HCT116 (cell line): Measurements from ENCODE around the gene AMACR.

Source experiments
- CEBPB ChIP-seq: IDR thresholded peaks from 2 replicates; pipeline ENCODE4 v1.6.1; 2012; ENCODE audit warnings: low read depth
- EZH2phosphoT487 ChIP-seq: fragments of 200-600 bp; IDR thresholded peaks from 2 replicates; pipeline ENCODE4 v1.6.1; 2018; ENCODE audit warnings: antibody characterized with exemption, borderline replicate concordance
- JUND ChIP-seq: IDR thresholded peaks from 2 replicates; pipeline ENCODE4 v1.6.1; 2012
- RAD21 ChIP-seq: IDR thresholded peaks from 2 replicates; pipeline ENCODE4 v1.6.1; 2012; ENCODE audit warnings: low read depth, mild to moderate bottlenecking
- SIN3A ChIP-seq: IDR thresholded peaks from 2 replicates; pipeline ENCODE4 v1.6.1; 2012; ENCODE audit warnings: low read depth
- YY1 ChIP-seq: IDR thresholded peaks from 2 replicates; pipeline ENCODE4 v1.6.1; 2011; ENCODE audit warnings: low read length, low read depth, moderate library complexity, mild to moderate bottlenecking; ENCODE audit not compliant: insufficient replicate concordance; ENCODE audit errors: extremely low read depth
- ZNF274 ChIP-seq: fragments of 200-500 bp; sonication (Bioruptor generic); IDR thresholded peaks from 2 replicates; pipeline ENCODE4 v1.6.1; 2014; ENCODE audit warnings: mild to moderate bottlenecking, low read depth, low read length, inconsistent platforms
- TF ChIP-seq, protein P1 (sequence below), 3 experiments: fragments of 200-600 bp in 1 of 3; sonication (generic) in 1 of 3; IDR thresholded peaks in 2 of 3; conservative IDR thresholded peaks in 1 of 3; 2 replicates each; pipeline ENCODE4 v1.5.1; 2012 to 2017; ENCODE audit warnings: low read depth in 2 of 3, low read length in 2 of 3, antibody characterized with exemption in 1 of 3, borderline replicate concordance in 1 of 3, control low read depth in 1 of 3, mild to moderate bottlenecking in 1 of 3, mixed read lengths in 1 of 3, mixed run types in 1 of 3, moderate library complexity in 1 of 3; ENCODE audit not compliant: insufficient read depth in 1 of 3
- TF ChIP-seq, protein P2 (sequence below): IDR thresholded peaks from 2 replicates; pipeline ENCODE4 v1.6.1; 2012; ENCODE audit warnings: low read depth
- TF ChIP-seq, protein P3 (sequence below): IDR thresholded peaks from 2 replicates; pipeline ENCODE4 v1.6.1; 2011; ENCODE audit warnings: mild to moderate bottlenecking, low read length, moderate library complexity; ENCODE audit not compliant: insufficient replicate concordance; ENCODE audit errors: extremely low read depth

DNA sequence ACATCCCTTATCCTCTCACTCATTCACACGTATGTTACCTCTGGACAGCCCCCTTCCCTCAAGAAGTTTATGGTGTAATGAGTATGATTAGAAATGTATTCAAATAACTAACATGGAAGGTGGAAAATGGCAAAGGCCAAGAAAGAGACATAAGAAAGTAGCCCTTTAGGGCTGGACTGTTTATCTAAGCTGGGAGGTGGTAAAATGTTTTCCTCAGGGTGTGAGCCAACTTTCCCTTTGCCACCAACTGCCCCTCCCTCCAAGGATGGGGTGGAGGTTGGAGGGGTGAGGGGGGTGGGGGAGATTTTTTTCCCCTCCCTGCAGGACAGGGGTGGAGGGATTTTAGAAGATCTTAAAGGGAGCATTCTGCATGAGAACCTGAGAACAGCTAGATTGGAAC, 31.5 kb downstream of the AMACR start:
- TF ChIP-seq, protein P1, sequence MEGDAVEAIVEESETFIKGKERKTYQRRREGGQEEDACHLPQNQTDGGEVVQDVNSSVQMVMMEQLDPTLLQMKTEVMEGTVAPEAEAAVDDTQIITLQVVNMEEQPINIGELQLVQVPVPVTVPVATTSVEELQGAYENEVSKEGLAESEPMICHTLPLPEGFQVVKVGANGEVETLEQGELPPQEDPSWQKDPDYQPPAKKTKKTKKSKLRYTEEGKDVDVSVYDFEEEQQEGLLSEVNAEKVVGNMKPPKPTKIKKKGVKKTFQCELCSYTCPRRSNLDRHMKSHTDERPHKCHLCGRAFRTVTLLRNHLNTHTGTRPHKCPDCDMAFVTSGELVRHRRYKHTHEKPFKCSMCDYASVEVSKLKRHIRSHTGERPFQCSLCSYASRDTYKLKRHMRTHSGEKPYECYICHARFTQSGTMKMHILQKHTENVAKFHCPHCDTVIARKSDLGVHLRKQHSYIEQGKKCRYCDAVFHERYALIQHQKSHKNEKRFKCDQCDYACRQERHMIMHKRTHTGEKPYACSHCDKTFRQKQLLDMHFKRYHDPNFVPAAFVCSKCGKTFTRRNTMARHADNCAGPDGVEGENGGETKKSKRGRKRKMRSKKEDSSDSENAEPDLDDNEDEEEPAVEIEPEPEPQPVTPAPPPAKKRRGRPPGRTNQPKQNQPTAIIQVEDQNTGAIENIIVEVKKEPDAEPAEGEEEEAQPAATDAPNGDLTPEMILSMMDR (IDR thresholded peaks at IDR 0.05 in 2 of 3, conservative IDR thresholded peaks at IDR 0.05 in 1 of 3; ENCODE audit: borderline replicate concordance in 1 of 3, insufficient read depth in 1 of 3, low read depth in 2 of 3, low read length in 2 of 3) = no peak
- TF ChIP-seq RAD21 = no peak
- TF ChIP-seq SIN3A = no peak
- no peak for TF ChIP-seq EZH2phosphoT487
- TF ChIP-seq, protein P2, sequence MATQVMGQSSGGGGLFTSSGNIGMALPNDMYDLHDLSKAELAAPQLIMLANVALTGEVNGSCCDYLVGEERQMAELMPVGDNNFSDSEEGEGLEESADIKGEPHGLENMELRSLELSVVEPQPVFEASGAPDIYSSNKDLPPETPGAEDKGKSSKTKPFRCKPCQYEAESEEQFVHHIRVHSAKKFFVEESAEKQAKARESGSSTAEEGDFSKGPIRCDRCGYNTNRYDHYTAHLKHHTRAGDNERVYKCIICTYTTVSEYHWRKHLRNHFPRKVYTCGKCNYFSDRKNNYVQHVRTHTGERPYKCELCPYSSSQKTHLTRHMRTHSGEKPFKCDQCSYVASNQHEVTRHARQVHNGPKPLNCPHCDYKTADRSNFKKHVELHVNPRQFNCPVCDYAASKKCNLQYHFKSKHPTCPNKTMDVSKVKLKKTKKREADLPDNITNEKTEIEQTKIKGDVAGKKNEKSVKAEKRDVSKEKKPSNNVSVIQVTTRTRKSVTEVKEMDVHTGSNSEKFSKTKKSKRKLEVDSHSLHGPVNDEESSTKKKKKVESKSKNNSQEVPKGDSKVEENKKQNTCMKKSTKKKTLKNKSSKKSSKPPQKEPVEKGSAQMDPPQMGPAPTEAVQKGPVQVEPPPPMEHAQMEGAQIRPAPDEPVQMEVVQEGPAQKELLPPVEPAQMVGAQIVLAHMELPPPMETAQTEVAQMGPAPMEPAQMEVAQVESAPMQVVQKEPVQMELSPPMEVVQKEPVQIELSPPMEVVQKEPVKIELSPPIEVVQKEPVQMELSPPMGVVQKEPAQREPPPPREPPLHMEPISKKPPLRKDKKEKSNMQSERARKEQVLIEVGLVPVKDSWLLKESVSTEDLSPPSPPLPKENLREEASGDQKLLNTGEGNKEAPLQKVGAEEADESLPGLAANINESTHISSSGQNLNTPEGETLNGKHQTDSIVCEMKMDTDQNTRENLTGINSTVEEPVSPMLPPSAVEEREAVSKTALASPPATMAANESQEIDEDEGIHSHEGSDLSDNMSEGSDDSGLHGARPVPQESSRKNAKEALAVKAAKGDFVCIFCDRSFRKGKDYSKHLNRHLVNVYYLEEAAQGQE = no peak
- no peak for TF ChIP-seq JUND
- TF ChIP-seq CEBPB = no peak
- no peak for TF ChIP-seq ZNF274
- TF ChIP-seq, protein P3, sequence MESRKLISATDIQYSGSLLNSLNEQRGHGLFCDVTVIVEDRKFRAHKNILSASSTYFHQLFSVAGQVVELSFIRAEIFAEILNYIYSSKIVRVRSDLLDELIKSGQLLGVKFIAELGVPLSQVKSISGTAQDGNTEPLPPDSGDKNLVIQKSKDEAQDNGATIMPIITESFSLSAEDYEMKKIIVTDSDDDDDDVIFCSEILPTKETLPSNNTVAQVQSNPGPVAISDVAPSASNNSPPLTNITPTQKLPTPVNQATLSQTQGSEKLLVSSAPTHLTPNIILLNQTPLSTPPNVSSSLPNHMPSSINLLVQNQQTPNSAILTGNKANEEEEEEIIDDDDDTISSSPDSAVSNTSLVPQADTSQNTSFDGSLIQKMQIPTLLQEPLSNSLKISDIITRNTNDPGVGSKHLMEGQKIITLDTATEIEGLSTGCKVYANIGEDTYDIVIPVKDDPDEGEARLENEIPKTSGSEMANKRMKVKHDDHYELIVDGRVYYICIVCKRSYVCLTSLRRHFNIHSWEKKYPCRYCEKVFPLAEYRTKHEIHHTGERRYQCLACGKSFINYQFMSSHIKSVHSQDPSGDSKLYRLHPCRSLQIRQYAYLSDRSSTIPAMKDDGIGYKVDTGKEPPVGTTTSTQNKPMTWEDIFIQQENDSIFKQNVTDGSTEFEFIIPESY = no peak
- no peak for TF ChIP-seq YY1
